GM20000 (cell line): ENCODE results near the gene SNAP29.

ENCODE experiments used
- DNase-seq: peaks from one replicate; pipeline ENCODE4 v3.0.0; 2012; ENCODE audit warnings: low spot score
- CTCF ChIP-seq: IDR thresholded peaks from 2 replicates; pipeline ENCODE4 v1.5.1; 2012; ENCODE audit warnings: mild to moderate bottlenecking, control low read depth; ENCODE audit errors: extremely low read depth, missing control alignments

Gene SNAP29

GRCh38 chr22:20864186-20864908, 5.5 kb downstream of the SNAP29 start:
- TF ChIP-seq CTCF: no peak
- DNase-seq: no peak

GRCh38 chr22:20865331-20865730, 6.5 kb downstream of the SNAP29 start:
- no peak for TF ChIP-seq CTCF
- no peak for DNase-seq

GRCh38 chr22:20865875-20866445, 7.2 kb downstream of the SNAP29 start:
- TF ChIP-seq CTCF: no peak
- no peak for DNase-seq

DNA sequence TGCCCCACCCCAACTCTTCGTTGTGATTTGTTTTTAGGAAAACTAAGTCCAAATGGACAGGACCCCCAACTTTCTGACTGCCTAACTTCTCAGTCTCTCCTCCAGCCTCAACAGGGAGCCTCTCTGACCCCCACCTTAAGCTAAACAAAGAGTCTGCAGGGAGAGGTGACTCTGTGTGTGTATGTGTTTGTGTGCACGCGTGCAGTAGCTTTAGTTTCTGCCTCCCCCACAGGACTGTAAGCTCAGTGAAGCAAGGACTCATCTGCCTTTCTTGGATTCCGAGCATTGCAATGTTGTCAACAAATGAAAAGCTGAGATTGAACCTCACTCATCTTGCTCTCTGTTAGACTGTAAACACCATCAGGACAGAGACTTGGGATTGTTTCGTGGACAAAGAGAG, 7.9 kb downstream of the SNAP29 start:
- TF ChIP-seq CTCF: no peak
- DNase-seq: no peak

DNA sequence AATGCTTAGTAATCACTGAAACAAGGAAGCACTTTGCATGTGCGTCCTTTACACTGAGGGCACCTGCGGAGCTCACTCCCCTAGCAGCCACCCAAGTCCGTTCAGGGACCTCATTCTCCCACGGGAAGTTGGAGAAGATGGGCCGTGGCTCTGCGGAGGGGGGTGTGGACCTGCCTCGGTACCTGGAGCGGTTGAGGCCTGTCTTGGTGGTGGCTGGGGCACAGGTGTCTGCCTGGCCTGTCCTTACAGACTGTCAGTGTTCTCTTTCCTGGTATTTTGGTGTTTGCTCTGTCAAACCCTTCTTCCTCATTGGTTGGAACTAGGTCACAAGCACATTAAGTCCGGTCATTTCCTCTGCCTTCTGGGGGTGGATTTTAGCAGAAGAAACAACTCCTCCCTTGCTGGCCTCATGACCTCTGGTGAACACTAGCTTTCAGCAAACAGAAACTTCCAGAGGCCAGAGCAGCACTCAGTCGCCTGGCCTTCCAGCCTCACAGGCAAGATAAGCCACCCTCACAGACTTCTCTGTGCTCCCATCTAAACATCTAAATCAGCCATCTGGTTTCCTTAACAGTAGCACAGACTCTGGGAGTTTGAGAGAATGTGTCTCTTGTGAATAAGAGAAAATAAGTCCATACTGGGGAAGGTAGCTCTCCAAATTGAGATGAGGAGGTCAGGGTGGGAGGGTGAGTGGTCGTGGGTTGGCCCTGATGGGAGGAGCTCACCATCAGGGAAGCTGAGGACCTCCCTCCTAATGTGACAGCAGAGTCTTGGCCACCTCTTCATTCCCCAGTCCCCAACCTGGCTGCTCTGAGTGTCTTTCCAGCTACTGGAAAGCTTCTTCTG, 8.6 kb downstream of the SNAP29 start:
- no peak for TF ChIP-seq CTCF
- peak; percentile 24 for DNase-seq

DNA sequence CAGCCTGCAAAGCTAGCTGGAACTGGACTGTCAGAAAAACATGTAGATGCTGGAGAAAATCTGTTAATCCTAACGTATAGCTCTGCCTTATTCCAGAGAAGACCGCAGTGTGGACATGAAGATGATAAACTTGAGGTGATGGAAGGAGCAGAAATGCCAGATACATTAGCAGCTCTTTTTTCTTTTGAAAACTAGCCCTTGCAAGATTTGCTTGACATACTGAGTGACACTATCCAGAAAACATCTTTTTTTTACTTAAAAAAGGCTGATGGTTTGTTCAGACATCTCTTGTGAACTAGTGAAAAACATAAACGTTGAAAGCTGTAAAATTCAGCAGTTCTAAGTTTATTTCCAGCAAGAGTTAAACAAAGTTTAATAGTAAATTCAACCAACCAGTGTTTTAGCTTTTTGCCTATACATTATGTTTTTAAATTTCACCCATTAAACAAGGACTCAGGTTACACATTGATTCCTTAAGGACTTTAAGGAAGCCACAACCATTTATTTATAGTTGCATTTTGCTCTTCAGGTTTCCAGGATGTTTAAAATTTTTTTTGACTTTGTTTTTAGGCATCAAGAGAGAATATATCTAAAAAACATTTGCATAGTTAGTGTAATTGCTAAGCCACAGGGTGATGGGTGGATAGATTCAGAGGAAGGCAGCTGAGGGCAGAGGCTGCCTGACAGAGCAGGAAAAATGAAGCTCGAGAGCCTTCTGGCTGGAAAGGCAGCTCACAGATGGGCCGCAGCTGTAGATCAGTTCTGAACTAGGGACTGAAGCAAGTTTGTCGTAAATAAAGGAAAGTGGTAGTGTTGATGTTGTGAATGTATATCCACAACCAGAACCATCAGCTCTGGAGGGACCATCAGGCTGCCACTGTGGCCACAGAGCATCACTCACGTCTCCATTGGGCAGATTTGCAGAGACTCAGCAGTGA, 9.5 kb downstream of the SNAP29 start:
- DNase-seq: no peak
- TF ChIP-seq CTCF: no peak
